HG03457 (cell line): ENCODE measurements around the gene UNC45B.
"Not testable (repeated sequence)": the region's sequence is repeated elsewhere in the genome, so short reads cannot be mapped to it uniquely, and the experiment has no call there.

Experiments
- ATAC-seq: cut with Tn5 transposase; IDR thresholded peaks from one replicate; pipeline ENCODE4 v1.9.1; 2021; ENCODE audit warnings: moderate number of reproducible peaks; ENCODE audit not compliant: unreplicated experiment

UNC45B gene

GRCh38 chr17:35141681-35142466 lies 5.7 kb upstream of the UNC45B start, which contains the start of gene NLE1:
TSS of gene NLE1 (minus strand) at chr17:35142303. CDS start at chr17:35142275, 28 bp downstream.
- ATAC-seq: no peak

GRCh38 chr17:35142467-35142796 lies 5.2 kb upstream of the UNC45B start:
- ATAC-seq: no peak

GRCh38 chr17:35144840-35145239 lies 2.8 kb upstream of the UNC45B start:
- ATAC-seq: no peak

- ATAC-seq: no peak
Observed at GRCh38 chr17:35146214-35146833, 1.3 kb upstream of the UNC45B start.

GRCh38 chr17:35148144-35148543 lies 527 bp downstream of the UNC45B start:
- ATAC-seq: no peak

GRCh38 chr17:35149941-35150340 lies 2.3 kb downstream of the UNC45B start:
- ATAC-seq: no peak

GRCh38 chr17:35151080-35151479 lies 3.5 kb downstream of the UNC45B start:
- not testable (repeated sequence) for ATAC-seq

GRCh38 chr17:35152421-35153140 lies 5.0 kb downstream of the UNC45B start:
- ATAC-seq: no peak

GRCh38 chr17:35154196-35155165 lies 6.9 kb downstream of the UNC45B start:
- no peak for ATAC-seq

GRCh38 chr17:35155246-35155645 lies 7.6 kb downstream of the UNC45B start:
- ATAC-seq: no peak

- no peak for ATAC-seq
Observed at GRCh38 chr17:35159940-35160339, 12.3 kb downstream of the UNC45B start.

- ATAC-seq: no peak
Observed at GRCh38 chr17:35160354-35161201, 13.0 kb downstream of the UNC45B start.

- ATAC-seq: no peak
Observed at GRCh38 chr17:35161281-35161761, 13.7 kb downstream of the UNC45B start.

- no peak for ATAC-seq
Observed at GRCh38 chr17:35162755-35163154, 15.1 kb downstream of the UNC45B start.

- ATAC-seq: no peak
Observed at GRCh38 chr17:35163886-35164285, 16.3 kb downstream of the UNC45B start.

GRCh38 chr17:35164716-35165115 lies 17.1 kb downstream of the UNC45B start:
- ATAC-seq: no peak

GRCh38 chr17:35166526-35166925 lies 18.9 kb downstream of the UNC45B start:
- ATAC-seq: no peak

- no peak for ATAC-seq
Observed at GRCh38 chr17:35167046-35167445, 19.4 kb downstream of the UNC45B start.

GRCh38 chr17:35167666-35168065 lies 20.0 kb downstream of the UNC45B start:
- ATAC-seq: no peak
